Activated CD4-positive, alpha-beta T cell treated with anti-CD3 and anti-CD28 coated beads, Interleukin-2, Interleukin-4, amounts not matched to agents 100 ng/mL and 50 ng/mL, durations not matched to agents 16 hours and 8 hours (primary cell): ENCODE measurements around the gene SLIT1.

Experiments used
- DNase-seq: peaks from one replicate; pipeline ENCODE4 v3.0.0-alpha.2; 2020; ENCODE audit warnings: low spot score

The SLIT1 gene

DNA sequence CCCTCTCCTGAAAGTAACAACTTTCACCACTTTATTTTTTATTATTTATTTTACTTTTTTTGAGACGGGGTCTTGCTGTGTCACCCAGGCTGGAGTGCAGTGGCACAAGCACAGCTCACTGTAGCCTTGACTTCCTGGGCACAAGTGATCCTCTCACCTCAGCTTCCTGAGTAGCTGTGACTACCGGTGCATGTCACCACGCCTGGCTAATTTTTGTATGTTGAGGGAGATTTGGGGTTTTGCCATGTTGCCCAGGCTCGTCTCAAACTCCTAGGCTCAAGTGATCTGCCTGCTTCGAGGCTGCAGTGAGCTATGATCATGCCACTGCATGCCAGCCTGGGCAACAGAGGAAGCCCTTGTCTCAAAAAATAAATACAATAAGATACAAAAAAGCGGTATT lies 14.9 kb upstream of the SLIT1 start:
- peak; percentile 31 for DNase-seq

DNA sequence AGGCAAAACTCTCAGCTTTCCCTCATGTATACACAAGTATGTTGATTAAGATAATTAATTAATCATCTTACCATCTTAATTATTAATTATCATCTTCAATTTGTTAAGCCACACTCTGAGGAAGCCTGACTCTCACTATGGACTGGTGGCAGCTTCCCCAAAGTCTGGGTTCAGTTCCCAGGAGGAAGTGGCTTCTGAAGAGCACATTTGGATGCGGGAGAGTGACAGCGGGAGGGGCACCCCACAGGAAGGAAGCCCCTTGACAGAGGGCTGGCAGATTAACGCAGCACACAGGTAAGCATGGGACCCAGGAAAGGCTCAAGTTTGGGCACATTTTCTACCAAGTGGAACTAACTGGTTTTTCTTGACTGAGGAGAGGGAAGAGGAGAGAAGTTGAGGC lies 13.4 kb upstream of the SLIT1 start:
- no peak for DNase-seq

DNA sequence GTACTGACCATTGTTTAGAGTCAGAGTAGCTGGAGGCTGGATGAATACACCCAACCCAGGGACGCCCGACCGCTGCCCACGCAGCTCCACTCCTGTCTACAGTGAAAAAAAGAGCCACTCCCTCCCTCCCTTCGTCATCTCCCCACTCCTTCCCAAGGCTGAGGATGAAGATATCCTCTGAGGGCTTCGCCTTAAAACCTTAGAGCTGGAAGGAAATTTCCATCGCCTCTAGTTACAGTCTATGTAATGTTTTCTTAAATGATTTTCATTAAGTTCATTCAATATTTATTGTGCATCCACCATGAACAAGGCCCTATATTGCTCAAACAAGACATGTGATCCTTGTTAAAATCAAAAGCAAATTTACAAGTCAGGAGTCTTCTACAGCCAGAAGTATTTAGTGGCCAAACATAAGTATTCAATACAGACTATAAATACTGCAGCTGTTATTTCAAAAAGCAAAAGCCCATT lies 11.3 kb upstream of the SLIT1 start:
- no peak for DNase-seq

DNA sequence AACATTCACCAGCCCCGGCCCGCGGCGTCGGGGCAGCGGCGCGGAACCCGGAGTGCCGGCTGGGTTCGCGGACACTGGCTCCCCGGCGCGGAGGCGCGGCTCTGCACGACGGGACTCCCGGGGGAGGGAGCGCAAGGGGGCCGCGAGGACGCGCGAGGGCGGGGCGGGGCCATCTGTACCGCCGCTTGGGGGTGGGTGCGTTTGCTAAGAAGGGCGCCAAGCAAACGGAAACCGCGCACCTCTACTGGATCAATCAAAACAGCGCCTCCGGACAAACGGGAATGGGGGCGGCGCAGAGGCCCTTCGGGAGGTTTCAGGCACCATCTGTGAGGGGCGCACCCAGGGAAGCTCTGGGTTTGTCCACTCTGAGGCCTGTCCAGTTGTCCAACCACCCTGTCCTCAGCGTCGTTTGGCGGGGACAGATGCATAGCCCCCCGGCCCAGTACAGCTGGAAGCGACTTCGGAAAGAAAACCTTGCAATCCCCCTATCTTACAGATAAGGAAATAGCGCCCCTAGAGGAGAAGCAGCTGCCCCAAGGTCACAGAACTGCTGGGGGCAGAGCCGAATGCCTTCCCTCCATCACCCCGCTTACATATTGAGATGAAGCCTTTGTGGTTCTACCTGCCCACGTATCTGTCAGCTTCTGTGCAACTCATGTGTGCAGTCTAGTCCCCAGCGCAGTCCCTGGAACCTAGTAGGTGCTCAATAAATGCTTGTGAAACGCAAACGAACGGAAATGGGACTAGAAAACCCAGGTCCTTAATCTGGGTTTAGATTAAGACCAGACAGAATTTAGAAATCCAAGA lies 10.7 kb upstream of the SLIT1 start:
- DNase-seq, result peak; percentile 78

DNA sequence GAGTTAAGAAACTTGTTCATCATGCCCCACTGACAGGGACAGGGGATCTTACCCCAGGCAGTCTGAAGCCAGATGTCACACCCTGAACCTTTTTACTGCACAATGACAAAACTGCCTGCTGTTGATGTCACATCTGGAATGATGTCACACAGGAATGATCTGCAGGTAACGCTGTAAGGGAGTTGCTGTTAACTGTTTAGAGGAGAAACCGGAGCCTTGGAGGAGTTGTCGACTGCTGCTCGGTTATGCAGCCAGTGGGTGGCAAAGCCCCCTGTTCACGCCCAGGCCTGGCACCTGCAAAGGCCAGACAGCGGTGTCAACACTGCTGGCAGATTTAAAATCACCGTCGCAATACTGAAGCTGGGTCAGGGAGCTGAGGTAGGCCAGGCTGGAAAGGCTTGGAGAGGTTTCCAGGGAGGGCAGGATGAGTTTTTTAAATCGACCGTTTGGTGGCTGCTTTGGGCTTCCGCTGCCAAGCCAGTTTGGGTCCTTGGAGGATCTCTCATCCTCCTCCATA lies 10.0 kb upstream of the SLIT1 start:
- DNase-seq, result no peak

DNA sequence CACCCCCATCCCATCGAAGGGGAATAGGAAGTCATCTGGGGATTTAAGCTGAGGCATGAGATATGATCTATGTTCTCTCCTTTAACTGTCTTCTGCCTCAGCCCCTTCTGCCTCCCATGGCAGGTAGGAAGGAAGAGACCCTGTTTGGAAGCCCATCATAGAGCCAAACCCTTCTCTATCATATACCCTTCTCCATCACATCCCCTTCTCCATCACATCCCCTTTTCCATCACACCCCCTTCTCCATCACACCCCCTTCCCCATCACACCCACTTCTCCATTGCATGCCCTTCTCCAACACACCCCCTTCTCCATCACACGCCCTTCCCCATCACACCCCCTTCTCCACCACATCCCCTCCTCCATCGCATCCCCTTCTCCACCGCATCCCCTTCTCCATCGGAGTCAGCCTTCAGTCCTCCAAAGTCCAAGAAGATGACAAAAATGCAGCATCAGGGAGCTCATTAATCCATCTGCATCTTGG lies 7.2 kb upstream of the SLIT1 start:
- no peak for DNase-seq

DNA sequence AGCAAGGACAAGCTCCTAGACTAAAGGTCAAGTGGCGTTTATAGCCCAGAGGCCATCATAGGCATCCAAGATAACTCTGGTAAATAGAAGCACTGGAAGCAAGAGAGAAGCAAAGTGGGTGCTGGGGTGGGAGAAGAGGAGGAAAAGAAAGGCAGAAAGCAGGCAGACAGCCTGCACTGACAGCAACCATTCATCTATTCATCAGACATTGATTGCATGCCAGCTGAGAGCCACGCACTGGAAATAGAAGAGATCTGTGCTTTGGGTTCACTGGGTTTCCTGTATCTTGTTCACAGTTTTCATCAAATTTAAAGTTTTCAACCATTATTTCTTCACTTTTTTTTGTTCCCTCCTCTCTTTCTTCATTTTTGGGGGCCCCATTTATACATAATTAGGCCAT lies 4.7 kb upstream of the SLIT1 start:
- no peak for DNase-seq

DNA sequence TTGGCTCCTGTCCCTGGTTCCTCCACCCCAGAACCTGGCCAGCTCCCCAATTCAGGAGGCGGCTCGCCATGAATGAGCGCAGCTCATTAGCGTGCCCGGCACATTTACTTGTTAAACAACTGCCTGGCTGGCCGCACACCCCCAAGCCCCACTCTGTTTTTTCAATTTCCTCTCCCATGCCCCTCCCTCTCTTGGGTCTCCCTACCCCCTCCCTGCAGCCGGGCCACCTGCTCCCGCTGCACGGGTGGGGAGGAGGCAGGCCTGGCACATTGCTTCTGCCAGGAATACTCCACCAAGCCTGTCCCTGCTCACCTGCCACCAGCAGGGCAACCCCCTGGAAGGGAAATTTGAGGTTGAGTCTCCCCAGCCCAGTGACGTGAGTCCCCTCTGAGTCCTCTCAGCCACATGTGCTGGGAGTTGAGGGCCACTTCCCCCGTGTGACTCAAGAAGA lies 2.5 kb upstream of the SLIT1 start:
- no peak for DNase-seq

DNA sequence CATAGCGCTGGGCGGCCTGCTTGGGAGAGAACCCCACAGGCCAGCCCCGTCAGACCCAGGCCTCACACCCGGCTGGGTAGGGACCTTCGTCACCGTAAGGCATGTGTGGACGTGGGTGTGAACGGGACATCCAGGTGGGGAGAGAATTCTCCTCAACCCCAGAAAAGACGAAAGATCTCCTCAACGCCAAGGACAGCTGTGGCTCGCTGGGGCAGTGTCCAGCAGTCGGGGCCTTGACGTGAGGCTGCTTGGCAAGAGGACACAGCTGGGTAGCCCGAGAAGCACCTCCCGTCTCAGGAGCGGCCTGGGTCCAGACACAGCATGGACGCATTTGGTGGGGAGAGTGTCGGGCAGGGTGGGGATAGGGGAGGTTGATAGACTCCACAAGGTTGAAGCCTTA lies 1.2 kb upstream of the SLIT1 start:
- no peak for DNase-seq

DNA sequence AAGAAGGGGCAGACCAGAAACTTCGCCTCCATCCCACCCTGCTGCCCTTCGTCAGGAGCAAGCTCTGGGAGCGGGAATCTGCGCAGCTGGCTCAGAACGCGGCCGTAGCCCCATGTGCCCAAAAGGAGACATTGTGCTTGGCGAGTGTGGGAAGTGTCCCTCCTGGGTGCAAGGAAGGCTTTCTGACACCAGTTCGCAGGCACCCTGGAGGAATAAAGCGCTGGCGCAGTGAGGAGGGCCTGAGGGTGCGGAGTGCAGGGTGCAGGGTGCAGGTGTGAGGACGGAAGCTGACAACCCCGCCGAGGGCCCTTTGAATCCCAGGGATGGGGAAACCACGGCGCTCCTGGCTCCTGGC lies 811 bp downstream of the SLIT1 start:
- no peak for DNase-seq

DNA sequence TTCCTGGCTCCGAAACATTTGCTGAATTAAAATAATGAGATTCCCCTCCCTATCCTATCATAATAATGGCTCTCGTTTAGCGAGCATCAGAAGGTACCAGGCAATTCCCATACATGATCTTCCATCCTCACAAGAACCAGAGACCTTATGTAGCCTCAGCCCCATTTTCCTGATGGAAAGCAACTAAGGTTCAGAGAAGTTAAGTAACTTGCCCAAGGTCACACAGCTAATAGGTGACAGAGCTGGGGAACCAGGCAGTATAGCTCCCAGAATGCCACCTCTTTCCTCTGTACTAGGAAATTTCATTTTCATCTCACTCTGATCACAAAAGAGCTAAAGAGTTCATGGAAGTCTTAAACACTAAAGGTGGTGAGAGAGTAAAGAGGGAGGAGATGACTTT lies 2.4 kb downstream of the SLIT1 start:
- DNase-seq, result no peak

DNA sequence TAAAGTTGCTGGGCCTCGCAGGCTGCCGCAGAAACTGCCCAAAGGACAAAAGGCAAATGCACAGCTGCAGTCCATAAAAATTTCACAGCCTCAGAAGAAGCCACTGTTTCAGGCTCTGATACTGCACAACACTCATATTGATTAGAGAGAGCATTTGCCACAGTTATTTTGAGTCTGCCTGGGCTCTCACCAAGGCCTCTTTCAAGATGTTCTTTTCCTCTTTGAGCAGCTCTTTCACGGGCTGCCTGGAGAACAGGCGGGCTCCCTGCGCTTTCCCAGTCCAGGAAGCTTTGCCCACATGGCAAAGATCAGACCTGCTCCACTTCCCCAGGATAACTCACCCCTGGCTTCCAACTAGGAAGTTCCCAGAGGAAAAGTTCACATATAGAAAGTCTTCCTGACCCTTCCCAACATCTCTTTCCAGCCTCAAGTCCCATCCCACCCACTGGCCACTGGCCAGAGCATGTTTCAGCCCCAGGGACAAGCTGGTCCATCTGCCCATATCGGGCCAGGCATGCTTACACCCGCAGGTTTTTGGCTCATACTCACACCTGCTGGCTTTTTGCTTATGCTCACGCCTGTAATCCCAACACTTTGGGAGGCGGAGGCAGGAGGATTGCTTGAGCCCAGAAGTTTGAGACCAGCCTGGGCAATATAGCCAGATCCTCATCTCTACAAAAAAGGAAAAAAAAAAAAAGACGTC lies 3.3 kb downstream of the SLIT1 start:
- no peak for DNase-seq

DNA sequence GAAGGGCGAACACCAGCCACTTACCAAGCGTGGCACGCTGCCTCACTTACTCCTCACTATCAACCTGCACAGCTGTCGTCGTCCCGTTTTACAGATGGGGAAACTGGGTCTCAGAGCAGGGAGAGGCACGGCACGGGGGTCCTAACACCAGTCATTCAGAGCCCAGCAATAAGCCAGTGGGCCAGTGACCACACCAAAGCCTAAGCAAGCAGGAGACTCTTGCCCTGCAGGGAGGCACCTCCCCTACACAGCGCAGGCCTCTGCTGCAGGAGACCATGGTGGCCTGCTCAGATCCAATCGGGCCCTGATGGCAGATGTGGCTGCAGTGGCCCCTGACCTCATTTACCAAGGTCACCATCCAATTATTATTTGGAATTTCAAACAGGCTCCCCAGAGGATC lies 4.8 kb downstream of the SLIT1 start:
- DNase-seq, result no peak

DNA sequence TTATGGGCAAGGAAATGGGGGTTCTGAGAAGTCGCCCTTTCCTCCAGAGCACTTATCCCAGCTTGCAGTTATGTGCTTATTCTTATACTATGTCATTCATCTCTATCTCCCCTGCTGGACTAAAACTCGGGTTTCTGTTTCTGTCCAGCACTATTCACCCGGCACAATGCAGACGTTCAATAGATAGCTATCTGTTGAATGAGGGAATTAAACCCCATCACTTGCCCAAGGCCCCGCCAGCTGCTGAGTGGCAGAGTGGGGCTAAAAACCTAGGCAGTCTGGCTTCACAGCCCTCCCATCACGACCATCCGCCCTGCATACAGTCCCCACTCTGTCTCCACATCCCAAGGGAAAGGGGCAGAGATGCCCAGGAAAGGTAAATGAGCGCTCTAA lies 5.4 kb downstream of the SLIT1 start:
- no peak for DNase-seq

DNA sequence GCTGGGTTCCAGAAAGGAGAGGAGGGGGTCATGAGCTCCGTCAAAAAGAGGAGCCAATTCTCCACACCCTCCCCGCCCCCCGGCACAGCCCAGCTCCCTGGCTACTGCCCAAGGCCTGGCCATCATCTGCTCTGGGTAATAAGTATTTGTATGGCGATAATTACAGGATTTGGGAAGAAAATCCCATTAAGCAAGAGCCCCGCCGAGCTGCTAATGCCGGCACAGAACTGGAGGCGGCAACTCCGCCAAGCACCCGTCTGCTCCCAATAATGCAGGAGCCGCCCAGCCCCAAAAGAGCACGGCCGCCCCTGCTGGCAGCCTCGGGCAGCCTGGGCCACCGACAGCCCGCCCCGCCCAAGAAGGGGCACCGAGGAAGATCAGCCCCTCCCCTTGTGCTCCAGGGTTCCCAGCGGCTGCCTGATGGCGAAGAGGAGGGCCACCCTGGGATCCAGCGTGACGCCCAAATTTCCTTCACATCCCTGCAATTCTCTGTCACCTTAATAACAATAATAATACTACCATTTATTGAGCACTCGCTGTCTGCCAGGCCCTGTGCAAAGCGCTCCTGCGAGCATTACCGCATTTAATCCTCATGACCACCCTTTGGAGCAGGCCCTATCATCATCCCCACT lies 5.9 kb downstream of the SLIT1 start:
- no peak for DNase-seq

DNA sequence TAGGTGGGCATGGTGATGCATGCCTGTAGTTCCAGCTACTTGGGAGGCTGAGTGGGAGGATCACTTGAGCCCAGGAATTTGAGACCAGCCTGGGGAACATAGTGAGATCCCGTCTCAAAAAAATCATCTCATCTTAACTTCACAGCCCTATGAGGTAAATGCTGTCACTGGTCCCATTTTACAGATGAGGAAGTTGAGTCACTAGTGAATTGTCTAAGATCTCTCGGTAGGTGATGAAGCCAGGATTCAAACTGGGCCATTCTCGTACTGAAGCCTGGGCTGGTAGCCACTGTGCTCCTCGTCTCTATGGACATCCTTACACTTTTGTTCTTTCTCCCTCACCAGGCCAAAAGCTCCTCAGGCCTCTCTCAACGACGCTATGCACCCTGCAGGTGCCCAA lies 6.4 kb downstream of the SLIT1 start:
- DNase-seq, result no peak

DNA sequence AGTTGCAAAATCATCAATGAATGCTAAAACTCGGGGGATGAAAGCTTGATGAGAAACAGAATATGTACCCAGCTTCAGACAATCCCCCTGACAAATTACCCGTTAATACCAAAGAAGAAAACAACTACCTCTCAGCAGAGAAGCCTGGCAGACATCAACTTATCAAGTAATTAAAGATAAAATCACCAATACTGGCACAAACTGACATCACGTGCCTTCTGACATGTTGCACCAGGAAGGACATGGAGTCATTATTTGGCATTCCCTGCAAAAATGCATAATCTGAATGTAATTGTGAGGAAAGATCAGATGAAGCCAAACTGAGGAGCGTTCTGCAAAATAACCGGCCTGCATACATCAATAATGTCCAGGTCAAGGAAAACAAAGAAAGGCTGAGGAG lies 7.7 kb downstream of the SLIT1 start:
- DNase-seq, result no peak

DNA sequence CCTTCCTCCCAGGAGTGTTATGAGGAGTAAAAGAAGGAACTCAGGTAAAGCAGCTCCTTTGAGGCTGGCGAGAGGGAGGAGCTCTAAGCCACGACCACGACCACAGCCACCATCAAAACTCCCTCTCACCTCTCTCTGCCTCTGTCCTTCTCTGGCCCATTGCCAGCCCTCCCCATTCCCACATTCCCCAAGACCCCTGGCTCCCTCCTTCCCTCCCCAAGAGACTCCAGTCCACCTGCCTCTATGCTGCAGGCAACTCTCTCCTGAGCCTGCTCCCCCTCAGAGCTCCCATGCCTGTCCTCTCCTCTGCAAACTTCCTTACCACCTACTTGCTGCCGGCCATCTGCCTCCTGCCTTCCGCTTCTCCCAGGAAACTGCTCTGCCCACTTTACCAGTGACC lies 9.5 kb downstream of the SLIT1 start:
- no peak for DNase-seq

DNA sequence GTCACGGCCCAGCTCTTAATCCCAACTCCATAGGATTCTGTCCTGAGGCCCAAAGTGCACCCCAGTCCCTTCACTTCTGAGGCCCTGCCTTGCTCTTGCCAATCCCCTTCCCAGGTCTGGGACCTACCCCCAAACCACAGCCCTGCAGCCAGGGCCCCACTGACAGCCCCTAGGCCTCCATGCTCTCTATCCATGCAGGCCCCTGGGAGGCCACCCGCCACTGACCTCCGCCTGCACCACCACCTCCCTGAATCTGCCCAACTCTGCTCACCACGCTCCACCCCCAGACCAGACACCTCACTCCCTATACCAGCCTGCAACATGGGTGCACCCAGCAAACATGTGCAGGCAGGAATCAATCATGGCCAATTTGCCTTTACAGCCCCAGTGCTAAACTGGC lies 10.2 kb downstream of the SLIT1 start:
- DNase-seq, result no peak

DNA sequence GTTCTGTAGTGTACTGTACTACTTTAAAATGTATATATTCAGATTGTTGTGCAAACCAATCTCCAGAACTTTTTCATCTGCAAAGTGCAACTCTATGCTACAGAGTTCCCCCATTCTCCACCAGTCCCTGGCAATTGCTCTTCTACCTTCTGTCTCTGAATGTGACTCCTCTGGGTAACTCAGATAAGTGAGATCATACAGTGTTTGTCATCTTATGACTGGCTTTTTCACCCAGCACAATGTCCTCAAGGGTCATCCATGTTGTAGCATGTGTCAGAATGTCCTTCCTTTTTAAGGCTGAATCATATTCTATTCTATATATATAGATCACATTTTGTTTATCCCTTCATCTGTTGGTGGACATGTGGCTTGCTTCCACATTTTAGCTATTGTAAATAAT lies 10.8 kb downstream of the SLIT1 start:
- no peak for DNase-seq

DNA sequence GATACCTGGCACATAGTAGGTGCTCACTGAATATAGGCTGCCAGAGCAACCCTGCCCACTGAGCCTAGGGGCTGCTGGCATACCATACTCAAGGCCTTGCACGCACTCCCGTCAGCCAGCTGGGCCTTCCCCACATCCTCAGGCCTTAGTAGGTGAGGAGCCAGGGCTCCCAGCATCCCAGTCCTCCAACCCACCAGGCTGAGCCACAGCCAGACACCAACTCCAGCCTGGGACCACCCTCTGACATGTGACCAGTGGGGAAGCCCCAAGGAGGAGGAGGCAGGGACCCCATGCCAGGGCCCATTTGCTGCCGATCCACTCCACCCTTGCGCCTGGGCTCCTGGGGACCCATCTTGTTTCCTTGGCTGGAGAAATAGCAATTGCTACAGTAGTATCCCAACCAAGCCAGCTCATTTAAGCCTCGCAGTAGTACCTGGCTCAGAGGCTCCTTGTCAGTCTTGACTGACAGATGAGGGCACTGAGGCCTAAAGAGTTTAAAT lies 11.4 kb downstream of the SLIT1 start:
- no peak for DNase-seq

DNA sequence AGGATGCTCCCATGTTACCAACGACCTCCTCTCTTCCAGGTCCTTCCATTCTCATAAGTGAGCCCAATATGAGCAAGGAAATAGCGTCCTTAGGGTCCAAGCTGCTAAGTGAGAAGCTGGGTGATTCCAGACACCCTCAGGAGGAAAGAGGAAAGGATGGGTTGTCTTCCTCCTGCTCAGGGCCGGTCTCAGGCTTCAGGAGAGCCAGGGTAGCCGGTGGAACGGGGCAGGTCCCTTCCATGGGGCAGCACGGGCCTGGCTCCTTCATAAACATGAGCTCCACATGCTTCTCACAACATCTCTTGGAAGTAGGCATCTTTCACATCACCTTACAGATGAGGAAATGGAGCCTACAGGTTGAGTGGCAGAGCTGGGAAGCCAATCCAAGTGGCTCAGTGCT lies 12.7 kb downstream of the SLIT1 start:
- no peak for DNase-seq

DNA sequence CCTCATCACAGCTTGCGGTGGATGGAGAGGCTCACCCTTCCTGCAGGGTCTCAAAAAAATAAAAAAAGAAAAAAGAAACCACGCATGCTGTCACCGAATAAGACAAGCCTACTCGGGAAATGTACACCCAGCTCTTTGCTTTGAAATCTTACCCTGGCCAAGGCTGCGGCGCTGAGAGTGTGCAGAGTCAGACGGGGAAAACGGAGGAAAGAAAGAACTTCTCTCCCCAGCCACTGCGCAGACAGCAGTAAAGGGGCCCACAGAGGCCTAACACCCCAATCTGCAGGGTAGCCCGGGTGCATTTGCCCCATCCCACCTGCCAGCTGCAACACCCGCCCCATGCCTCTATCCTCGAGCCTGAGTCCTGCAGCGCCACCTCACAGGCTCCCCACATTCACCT lies 14.8 kb downstream of the SLIT1 start:
- no peak for DNase-seq
